NOMO-1 (cell line): ENCODE data around the gene POLD1.

Experiments used
- DNase-seq, 2 experiments: peaks; one replicate each; lab custom pipeline; 2025; ENCODE audit not compliant: unreplicated experiment in 2 of 2; lab: John Stamatoyannopoulos, UW

POLD1 gene

GRCh38 chr19:50461066-50461875 is 77.1 kb downstream of the POLD1 start:
- peak; percentile 54 to 64 for DNase-seq

- no peak for DNase-seq
These were observed 78.8 kb downstream of the POLD1 start for GRCh38 chr19:50462970-50463369.

- DNase-seq: no peak
These were observed 80.2 kb downstream of the POLD1 start for GRCh38 chr19:50464348-50464747.

DNA sequence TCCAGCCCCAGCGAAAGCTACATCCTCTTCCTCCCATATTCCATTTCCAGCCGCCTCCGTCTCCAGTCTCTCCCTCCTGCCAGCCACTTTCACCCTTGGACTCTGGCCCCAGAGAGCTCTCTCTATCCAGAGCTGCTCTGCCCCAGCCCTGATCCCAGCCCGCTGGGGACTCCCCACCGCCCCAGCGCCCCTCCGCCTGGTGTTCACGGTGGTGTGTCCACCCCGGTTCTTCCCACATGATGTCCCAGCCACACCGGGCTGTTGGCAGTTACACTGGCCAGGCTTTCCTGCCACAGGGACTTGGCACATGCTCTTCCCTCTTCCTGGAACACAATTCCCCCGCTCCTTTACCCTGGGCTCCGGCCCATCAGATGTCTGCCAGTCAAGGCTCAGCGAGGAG is 80.9 kb downstream of the POLD1 start:
- DNase-seq: no peak

DNA sequence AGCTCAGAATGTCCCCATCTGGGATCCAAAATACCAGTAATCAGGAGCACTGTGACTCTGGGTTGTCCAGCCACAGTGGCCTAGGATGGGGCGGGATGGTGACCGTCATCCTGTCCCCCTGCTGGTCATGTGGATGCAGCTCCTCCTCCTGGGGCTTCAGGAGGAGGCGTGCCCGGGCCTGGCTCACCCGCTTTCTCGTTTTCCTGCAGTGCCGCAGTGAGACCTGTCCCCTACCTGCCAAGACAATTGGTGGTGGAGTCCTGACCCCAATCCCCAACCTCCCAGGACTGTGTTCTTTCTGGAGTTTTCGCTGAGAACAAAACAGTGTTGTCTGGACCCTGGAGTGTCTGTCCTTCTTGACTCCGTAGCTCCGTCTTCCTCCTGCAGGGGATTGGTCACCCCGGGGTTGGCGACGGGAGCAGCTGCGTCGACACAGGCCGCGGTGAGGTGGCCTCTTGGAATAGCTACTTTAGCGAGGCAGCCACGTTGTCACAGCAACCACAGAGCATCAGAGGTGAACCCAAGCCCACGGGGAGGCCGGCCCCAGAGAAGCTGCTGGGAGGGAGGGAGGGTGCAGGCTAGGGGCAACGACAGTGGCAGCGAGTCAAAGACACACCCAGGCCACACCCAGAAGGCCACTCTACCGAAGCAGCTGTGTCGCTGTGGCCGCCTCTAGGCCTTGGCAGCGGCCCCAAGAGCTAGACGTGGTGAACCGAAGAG is 82.0 kb downstream of the POLD1 start:
- DNase-seq: no peak

- no peak for DNase-seq
These were observed 82.5 kb downstream of the POLD1 start for GRCh38 chr19:50466706-50467039.

DNA sequence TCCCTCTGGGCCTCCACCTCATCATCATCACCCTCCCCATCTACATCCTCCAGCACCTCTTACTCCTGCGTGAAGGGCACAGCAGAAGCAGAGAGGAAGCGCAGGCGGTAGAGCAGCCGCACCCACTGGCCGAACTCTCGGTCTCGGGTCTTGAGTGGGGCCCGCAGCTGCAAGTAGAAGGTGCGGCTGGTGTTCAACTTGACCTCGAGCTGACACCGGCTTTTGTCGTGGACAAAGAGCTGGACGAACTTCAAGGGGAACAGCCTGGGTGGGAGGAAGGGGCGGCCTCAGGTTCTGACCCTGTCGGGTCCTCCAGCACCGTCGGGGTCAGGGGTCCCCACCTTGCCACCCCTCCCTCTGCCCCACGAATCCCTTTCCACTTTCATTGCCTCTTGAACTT is 83.4 kb downstream of the POLD1 start:
- no peak for DNase-seq
